ENCODE measurements around the gene TAB2.
A peak's percentile ranks its signal among the peaks of the same experiment; 100 is the strongest.

Gene TAB2, protein sequence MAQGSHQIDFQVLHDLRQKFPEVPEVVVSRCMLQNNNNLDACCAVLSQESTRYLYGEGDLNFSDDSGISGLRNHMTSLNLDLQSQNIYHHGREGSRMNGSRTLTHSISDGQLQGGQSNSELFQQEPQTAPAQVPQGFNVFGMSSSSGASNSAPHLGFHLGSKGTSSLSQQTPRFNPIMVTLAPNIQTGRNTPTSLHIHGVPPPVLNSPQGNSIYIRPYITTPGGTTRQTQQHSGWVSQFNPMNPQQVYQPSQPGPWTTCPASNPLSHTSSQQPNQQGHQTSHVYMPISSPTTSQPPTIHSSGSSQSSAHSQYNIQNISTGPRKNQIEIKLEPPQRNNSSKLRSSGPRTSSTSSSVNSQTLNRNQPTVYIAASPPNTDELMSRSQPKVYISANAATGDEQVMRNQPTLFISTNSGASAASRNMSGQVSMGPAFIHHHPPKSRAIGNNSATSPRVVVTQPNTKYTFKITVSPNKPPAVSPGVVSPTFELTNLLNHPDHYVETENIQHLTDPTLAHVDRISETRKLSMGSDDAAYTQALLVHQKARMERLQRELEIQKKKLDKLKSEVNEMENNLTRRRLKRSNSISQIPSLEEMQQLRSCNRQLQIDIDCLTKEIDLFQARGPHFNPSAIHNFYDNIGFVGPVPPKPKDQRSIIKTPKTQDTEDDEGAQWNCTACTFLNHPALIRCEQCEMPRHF

GRCh38 chr6:149317644-149318571 lies at the start of gene TAB2:
TSS of gene TAB2 (plus strand) at chr6:149317712. CDS start at chr6:149369998, 52,286 bp downstream.
- DNase-seq (ENCODE audit: low read depth): peak; percentile 50

DNA sequence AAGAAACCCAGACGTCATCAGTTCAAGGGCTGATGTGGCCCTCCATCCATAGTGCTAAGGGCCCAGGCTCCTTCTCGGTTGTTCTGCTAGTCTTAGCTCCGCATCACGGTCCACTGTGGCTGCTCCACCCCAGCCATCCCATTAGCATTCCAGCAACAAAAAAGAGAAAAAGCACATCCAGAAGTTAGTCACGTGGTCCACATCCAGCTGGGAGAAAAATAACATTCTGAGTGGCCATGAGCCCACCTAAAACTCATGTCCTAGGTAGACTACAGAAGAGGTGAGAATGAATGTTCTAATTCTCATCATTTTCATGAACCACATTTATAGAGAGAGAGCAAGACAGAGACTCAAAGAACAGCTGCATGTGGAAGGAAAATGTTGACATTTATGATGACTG lies 49.4 kb upstream of the TAB2 start:
- no peak for DNase-seq (ENCODE audit: low read depth)

DNA sequence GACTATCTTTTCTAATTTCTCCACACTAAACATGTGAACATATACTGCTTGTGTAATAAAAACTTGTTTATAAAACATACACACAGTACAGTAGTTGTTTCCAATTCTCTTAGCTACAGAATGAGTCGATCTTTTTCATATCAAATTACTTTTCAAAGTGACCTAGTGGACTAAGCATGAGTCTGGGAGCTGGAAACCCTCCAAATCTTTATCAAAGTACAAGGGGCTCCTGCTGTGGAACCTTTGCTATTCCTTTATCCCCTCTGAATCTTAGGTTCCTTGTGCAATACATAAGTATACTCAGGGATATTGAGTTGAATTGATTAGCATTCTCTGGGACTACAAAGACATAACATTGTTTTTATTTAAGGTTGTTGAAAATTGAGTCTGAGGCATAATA lies 48.7 kb upstream of the TAB2 start:
- peak; percentile 24 for DNase-seq (ENCODE audit: low read depth)

GRCh38 chr6:149270616-149271015 lies 46.9 kb upstream of the TAB2 start:
- no peak for DNase-seq (ENCODE audit: low read depth)

DNA sequence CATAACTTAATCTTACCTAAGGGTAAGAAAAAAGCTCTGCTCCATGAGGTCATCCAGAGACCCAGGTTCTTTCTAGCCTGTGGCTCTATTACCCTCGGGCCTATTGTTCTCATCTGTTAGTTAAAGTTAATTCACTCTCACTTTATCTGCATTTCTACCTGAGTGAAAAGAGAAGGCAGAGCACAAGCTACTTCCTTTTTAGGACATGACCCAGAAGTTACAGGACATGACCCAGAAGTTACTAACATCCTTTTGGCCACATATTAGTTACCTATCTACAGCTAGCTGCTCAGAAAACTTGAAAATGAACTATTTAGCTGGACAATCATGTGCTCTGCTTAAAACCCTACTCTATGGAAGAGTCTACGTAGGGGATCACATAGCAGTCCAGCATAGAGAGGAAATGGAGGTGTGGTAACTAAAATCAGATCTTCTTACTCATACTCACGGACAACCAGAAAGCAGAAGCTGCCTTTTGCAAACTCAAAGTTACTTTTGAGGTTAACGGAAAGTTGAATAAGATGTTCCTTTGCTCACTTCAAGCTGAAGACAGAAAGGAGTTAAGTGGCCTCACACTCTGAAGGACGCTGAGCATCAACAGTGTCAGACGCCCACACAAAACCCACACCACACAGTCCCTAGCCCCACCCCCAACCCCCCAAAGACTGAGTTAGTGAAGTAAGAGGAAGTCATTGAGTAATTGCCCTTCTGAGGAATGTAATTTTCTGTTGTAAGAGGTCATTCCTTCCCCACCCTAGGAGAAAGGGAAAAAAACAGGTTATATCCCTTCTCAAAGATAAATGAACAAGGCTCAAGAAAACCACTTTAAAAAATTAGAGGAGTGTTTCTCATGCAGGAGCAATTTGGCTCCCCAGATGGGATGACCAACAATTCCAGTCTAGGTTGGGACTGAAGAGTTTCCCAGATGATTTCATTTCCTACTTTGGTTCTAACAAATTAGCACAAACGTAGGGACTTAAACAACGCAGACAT lies 45.9 kb upstream of the TAB2 start:
- DNase-seq (ENCODE audit: low read depth): no peak

- DNase-seq (ENCODE audit: low read depth): no peak
Measured at GRCh38 chr6:149273318-149273717, 44.2 kb upstream of the TAB2 start.

DNA sequence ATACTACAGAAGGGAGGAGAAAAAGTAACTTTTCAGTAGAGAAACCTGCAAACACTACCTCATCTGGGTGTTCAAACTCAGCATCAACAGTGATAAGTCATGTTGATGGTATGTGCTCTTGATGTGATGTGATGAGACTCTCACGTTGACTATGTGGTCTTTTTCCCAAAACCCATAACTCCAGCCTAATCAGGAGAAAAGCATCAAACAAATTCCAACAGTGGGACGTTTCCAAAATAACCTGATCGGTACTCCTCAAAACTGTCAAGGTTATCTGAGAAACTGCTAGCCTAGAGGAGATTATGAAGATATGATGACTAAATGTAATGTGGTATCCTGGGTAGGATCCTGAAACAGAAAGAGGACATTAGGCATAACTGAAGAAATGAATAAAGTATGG lies 41.9 kb upstream of the TAB2 start:
- DNase-seq (ENCODE audit: low read depth): peak; percentile 4

DNA sequence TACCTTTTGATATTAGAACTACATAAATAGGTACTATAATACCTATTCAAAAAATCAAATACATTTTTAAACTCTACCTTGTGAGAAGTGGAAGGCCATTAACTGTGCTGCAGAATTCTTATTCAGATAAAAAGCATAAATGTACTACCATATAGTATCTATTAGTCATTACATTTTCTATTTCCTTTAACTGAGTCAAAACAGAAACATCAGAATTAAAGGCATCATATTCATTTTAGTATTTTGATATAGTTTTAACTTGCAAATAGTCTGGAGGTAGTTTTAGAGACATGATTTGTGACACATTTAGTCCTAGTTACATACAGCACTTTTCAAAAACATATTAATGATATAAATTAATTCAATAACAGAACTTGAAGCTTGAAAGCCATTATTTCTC lies 39.9 kb upstream of the TAB2 start:
- no peak for DNase-seq (ENCODE audit: low read depth)

DNA sequence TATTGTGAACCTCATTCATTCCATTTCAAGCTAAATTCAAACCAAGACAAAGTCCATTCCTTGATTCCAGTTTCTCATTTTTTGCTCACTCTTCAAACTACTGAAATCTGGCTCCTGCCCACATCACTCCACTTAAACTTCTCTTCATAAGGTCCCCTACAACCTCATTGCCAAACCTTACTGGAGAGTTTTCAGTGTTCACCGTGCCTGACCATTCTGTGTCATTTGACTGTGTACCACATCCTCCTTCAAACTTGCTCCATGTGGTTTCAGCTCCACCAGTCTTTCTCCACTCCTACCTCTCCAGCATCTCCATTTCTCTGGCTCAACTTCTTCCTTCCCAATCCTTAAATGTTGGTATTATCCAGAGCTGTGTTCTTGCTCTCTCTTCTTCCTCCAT lies 38.5 kb upstream of the TAB2 start:
- DNase-seq (ENCODE audit: low read depth): no peak

GRCh38 chr6:149284904-149285303 lies 32.6 kb upstream of the TAB2 start:
- DNase-seq (ENCODE audit: low read depth): no peak

GRCh38 chr6:149285626-149286025 lies 31.9 kb upstream of the TAB2 start:
- DNase-seq (ENCODE audit: low read depth): no peak

GRCh38 chr6:149286905-149287304 lies 30.6 kb upstream of the TAB2 start:
- no peak for DNase-seq (ENCODE audit: low read depth)

GRCh38 chr6:149289192-149289781 lies 28.2 kb upstream of the TAB2 start:
- no peak for DNase-seq (ENCODE audit: low read depth)

- DNase-seq (ENCODE audit: low read depth): no peak
Measured at GRCh38 chr6:149289966-149290365, 27.5 kb upstream of the TAB2 start.

DNA sequence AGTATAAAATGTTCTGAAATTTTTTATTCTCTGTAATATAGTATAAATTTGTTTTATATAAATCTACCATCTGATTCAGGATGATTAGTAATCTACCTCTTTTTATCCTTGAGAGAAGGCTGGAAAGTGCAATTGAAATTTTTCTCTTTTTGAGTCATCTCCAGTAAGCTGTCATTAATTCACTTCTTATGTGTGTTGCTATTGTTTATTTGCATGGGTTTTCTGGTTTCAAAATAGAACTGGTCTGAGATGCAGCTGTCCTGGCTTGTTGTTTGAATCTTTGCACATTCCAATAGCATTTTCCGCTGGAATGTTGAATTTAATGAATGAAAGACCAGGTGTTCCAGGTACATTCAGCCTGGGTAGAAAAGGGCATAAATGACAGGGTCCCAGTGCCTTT lies 24.3 kb upstream of the TAB2 start:
- no peak for DNase-seq (ENCODE audit: low read depth)

- no peak for DNase-seq (ENCODE audit: low read depth)
Measured at GRCh38 chr6:149300563-149300962, 16.9 kb upstream of the TAB2 start.

DNA sequence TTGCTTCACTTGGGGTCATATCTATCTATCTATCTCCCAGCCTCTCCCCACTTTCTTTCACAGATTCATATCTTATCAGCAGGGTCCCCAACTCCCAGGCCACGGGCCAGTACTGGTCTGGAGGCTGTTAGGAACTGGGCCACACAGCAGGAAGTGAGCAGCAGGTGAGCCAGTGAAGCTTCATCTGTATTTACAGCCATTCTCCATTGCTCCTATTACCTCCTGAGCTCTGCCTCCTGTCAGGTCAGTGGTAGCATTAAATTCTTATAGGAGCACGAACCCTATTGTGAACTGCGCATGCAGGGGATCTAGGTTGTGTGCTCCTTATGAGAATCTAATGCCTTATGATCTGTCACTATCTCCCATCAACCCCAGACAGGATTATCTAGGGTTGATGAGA lies 14.8 kb upstream of the TAB2 start:
- no peak for DNase-seq (ENCODE audit: low read depth)

DNA sequence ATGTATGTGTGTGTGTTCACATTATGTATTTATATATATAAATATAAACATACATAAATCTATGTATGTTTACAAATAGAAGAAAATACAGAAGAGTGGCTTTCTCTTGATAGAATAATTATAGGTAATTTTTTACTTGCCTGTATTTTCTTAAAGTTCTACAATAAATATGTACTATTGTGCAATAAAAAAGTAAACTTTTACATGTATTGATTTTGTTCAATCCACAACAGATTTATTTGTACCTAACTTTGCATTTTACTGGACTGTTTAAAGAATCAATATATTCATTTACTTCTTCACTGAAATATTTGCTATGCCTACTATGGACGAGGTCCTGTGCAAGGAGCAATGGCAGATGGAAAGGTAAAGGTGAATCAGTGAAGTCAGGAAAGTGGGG lies 14.0 kb upstream of the TAB2 start:
- no peak for DNase-seq (ENCODE audit: low read depth)

- no peak for DNase-seq (ENCODE audit: low read depth)
Measured at GRCh38 chr6:149305372-149305771, 12.1 kb upstream of the TAB2 start.

DNA sequence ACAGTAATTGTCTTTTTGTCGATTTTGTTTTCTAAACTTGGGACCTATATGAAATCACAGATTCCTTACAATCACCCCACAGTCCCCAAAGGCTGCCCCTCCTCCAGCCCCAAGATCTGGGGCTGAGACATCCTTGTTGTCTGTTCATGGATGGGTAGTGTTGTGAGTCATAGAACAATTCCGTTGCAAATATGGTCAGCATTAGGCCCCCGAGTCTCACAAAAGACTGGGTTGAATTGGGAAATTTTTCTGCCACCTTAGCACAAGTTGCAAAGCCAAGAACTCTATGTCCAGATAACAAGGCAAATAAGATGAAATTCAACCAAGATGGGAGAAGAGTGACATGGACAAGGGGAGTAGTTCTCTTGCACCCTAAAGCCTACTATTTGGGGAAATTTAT lies 10.5 kb upstream of the TAB2 start:
- DNase-seq (ENCODE audit: low read depth): peak; percentile 80

GRCh38 chr6:149311293-149311692 lies 6.2 kb upstream of the TAB2 start:
- DNase-seq (ENCODE audit: low read depth): no peak

Measured in ELR (cell line).